ENCODE results near the gene RRAGB. TPM values are rescaled to one million over a fixed set of nuclear protein-coding genes. Genes with fewer than 3 reads are reported as not detected.

The RRAGB gene
- total and polyA plus RNA-seq, 7 donors, result 3.7 to 41.4 (median 17.4) TPM

DNA sequence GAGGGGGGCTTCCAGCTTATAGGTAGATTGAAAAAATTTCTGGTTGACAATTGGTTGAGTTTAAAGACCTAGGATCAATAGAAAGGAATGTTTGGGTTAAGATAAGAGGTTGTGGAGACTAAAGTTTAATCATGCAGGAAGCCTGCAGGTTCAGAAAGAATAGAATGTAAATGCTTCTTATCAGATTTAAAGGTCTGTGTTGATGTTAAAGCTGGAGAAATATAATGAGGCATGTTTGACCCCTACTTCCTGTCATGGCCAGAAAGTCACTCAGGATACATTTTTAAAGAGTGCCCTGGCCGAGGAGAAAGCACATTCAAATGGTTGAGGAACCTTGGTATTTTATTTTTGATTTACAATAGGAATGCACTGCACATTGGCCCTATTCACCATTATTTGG, 3.9 kb upstream of the RRAGB start:
- Histone ChIP-seq H3K27me3 (no peaks in the 10 kb centered on the region), H3K36me3 (no peaks in the 10 kb centered on the region), H3K27ac (no peak overlapping the region), H3K4me3 (no peak overlapping the region), H3K9me3 (no peaks in the 10 kb centered on the region), H3K4me1 (peaks cover 0 to 5% (median 2%) of the 10 kb centered on the region in 4 donors)
- no peak for TF ChIP-seq POLR2A (IDR thresholded peaks at IDR 0.05)
- no peak for TF ChIP-seq POLR2AphosphoS5 (IDR thresholded peaks at IDR 0.05)
- TF ChIP-seq EP300 (IDR thresholded peaks at IDR 0.05), result no peak
- TF ChIP-seq, protein P1, sequence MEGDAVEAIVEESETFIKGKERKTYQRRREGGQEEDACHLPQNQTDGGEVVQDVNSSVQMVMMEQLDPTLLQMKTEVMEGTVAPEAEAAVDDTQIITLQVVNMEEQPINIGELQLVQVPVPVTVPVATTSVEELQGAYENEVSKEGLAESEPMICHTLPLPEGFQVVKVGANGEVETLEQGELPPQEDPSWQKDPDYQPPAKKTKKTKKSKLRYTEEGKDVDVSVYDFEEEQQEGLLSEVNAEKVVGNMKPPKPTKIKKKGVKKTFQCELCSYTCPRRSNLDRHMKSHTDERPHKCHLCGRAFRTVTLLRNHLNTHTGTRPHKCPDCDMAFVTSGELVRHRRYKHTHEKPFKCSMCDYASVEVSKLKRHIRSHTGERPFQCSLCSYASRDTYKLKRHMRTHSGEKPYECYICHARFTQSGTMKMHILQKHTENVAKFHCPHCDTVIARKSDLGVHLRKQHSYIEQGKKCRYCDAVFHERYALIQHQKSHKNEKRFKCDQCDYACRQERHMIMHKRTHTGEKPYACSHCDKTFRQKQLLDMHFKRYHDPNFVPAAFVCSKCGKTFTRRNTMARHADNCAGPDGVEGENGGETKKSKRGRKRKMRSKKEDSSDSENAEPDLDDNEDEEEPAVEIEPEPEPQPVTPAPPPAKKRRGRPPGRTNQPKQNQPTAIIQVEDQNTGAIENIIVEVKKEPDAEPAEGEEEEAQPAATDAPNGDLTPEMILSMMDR (IDR thresholded peaks at IDR 0.05), result no peak
- WGBS, 2 donors, result 46 to 81% methylated on average over 1 of the region's 1 CpG
- intact Hi-C loops (cut with DNase I), result loop anchor here (10.0 kb wide), 4 partner anchors 531 to 1269 kb away; partner anchors contain the start of genes MAGED2 and TSR2
- no peak for DNase-seq

- 82 to 89% methylated on average over 5 of the region's 5 CpGs for WGBS, 2 donors
- intact Hi-C loops (cut with DNase I), result loop anchor here (10.0 kb wide), 4 partner anchors 531 to 1269 kb away; partner anchors contain the start of genes MAGED2 and TSR2
These were observed 3.4 kb upstream of the RRAGB start for GRCh38 chrX:55714161-55714560.

DNA sequence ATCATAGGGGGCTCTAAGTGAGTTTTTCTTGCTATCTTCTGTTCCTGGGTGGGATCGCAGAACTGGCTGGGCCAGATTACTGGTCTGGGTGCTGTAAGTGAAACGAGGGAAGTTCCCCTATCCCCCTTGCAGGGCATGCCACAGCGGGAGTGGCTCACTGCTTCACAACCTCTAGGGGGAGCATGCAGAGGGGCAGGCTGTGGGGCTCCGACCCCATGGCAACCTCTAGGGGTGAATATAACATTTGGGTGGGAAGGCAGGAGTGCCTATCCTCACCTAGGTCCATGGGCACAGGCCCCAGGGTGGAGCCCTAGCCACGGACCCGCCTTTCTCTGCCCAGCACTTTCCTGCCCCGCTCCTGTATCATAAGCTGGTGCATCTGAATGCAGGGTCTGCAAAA, 1.7 kb upstream of the RRAGB start:
- Histone ChIP-seq H3K27ac (no peak overlapping the region), H3K4me3 (no peak overlapping the region), H3K4me1 (peaks cover 0 to 12% (median 0%) of the 10 kb centered on the region in 4 donors), H3K27me3 (no peaks in the 10 kb centered on the region), H3K36me3 (peaks cover 0 to under 1% (median 0%) of the 10 kb centered on the region in 4 donors), H3K9me3 (no peaks in the 10 kb centered on the region)
- 63 to 81% methylated on average over 7 of the region's 7 CpGs for WGBS, 2 donors
- intact Hi-C loops (cut with DNase I), result loop anchor here (5.0 to 10.0 kb wide), 5 partner anchors 529 to 1271 kb away; partner anchors contain the start of genes GNL3L, MAGED2 and TSR2
- TF ChIP-seq POLR2A (IDR thresholded peaks at IDR 0.05) (no peak), POLR2AphosphoS5 (IDR thresholded peaks at IDR 0.05) (no peak), EP300 (IDR thresholded peaks at IDR 0.05) (no peak)
- TF ChIP-seq, protein P1 (IDR thresholded peaks at IDR 0.05), result no peak
- no peak for DNase-seq

More at GRCh38 chrX:55714161-55714560, 3.4 kb upstream of the RRAGB start:
- Histone ChIP-seq H3K27me3 (no peaks in the 10 kb centered on the region), H3K9me3 (no peaks in the 10 kb centered on the region), H3K27ac (no peak overlapping the region), H3K36me3 (no peaks in the 10 kb centered on the region), H3K4me1 (peaks cover 0 to 10% (median 2%) of the 10 kb centered on the region in 4 donors), H3K4me3 (no peak overlapping the region)
- DNase-seq, result no peak
- TF ChIP-seq EP300 (IDR thresholded peaks at IDR 0.05) (no peak), POLR2A (IDR thresholded peaks at IDR 0.05) (no peak), POLR2AphosphoS5 (IDR thresholded peaks at IDR 0.05) (no peak)
- TF ChIP-seq, protein P1 (IDR thresholded peaks at IDR 0.05), result no peak

DNA sequence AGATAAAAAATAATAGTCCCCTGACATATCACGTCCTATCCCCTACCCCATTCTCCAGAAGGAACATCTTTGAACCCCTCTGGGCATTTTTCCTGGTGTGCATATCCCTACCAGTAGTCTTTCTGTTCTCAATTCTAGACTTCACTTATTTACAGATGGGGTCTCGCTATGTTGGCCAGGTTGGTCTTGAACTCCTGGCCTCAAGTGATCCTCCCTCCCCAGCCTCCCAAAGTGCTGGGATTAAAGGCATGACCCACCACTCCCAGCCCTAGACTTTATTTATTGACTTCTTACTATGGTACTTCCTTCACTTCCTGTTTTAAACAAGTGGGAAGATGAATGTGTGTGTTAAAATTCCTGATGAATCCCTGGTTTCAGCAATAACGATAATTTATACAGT, 612 bp upstream of the RRAGB start:
- H3K36me3 ChIP-seq, result peaks cover 0 to 4% (median 0%) of the 10 kb centered on the region in 4 donors
- peak overlapping the region; percentile 81 to 87 (median 84) for H3K27ac ChIP-seq
- no peaks in the 10 kb centered on the region for H3K9me3 ChIP-seq
- TF ChIP-seq POLR2AphosphoS5 (IDR thresholded peaks at IDR 0.05), result no peak
- no peak for TF ChIP-seq EP300 (IDR thresholded peaks at IDR 0.05)
- TF ChIP-seq, protein P1 (IDR thresholded peaks at IDR 0.05), result no peak
- TF ChIP-seq POLR2A (IDR thresholded peaks at IDR 0.05), result no peak
- H3K4me3 ChIP-seq, result peak overlapping the region in 3 of 4 donors; percentile 57 to 67 (median 66)
- DNase-seq, result no peak
- no peaks in the 10 kb centered on the region for H3K27me3 ChIP-seq
- H3K4me1 ChIP-seq, result peaks cover 0 to 12% (median 0%) of the 10 kb centered on the region in 4 donors
- 34 to 65% methylated on average over 3 of the region's 3 CpGs for WGBS, 2 donors
- intact Hi-C loops (cut with DNase I), result loop anchor here (5.0 to 10.0 kb wide), 5 partner anchors 528 to 1272 kb away; partner anchors contain the start of genes GNL3L, MAGED2 and TSR2
